ENCODE measurements around the gene PIK3R1.

Gene PIK3R1

GRCh38 chr5:68332080-68332451 is 116.5 kb downstream of the PIK3R1 start:
- DNase-seq, result no peak

- DNase-seq, result no peak
Observed at GRCh38 chr5:68332556-68332955, 117.0 kb downstream of the PIK3R1 start.

GRCh38 chr5:68333649-68334552 is 118.3 kb downstream of the PIK3R1 start:
- no peak for DNase-seq

- DNase-seq, result no peak
Observed at GRCh38 chr5:68334553-68334886, 119.0 kb downstream of the PIK3R1 start.

GRCh38 chr5:68335075-68335474 is 119.5 kb downstream of the PIK3R1 start:
- no peak for DNase-seq

- DNase-seq, result no peak
Observed at GRCh38 chr5:68336200-68336599, 120.6 kb downstream of the PIK3R1 start.

- DNase-seq, result no peak
Observed at GRCh38 chr5:68337235-68337634, 121.7 kb downstream of the PIK3R1 start.

- no peak for DNase-seq
Observed at GRCh38 chr5:68339921-68340321, 124.4 kb downstream of the PIK3R1 start.

- no peak for DNase-seq
Observed at GRCh38 chr5:68341006-68341405, 125.5 kb downstream of the PIK3R1 start.

GRCh38 chr5:68342693-68343092 is 127.1 kb downstream of the PIK3R1 start:
- DNase-seq, result no peak

- DNase-seq, result peak; percentile 36
Observed at GRCh38 chr5:68343421-68343826, 127.9 kb downstream of the PIK3R1 start.

GRCh38 chr5:68344447-68345111 is 129.0 kb downstream of the PIK3R1 start:
- peak; percentile 61 for DNase-seq

GRCh38 chr5:68345171-68345570 is 129.6 kb downstream of the PIK3R1 start:
- no peak for DNase-seq

- no peak for DNase-seq
Observed at GRCh38 chr5:68345582-68345981, 130.0 kb downstream of the PIK3R1 start.

- no peak for DNase-seq
Observed at GRCh38 chr5:68347536-68347935, 132.0 kb downstream of the PIK3R1 start.

GRCh38 chr5:68348447-68349222 is 133.1 kb downstream of the PIK3R1 start:
- DNase-seq, result no peak

- DNase-seq, result no peak
Observed at GRCh38 chr5:68350176-68350575, 134.6 kb downstream of the PIK3R1 start.

All from DMS53 (cell line).